Caco-2 (cell line): ENCODE data around the gene MAP2K5. TPM values are rescaled to one million over a fixed set of nuclear protein-coding genes. Genes with fewer than 3 reads are reported as not detected.

Source experiments
- BruUV-seq: library from RNA; stranded (reverse); fragments of 400-500 nt; replicated peaks from 2 replicates; lab custom pipeline; 2021; lab: Mats Ljungman, UMichigan
- CTCF ChIA-PET: fragments of 300-600 bp; sonication (Branson Sonifier 250); formaldehyde crosslinking; loops from one replicate; lab custom pipeline; 2022; ENCODE audit warnings: antibody characterized with exemption; lab: Charles Lee
- POLR2A ChIA-PET: fragments of 300-600 bp; sonication (Branson Sonifier 250); formaldehyde crosslinking; loops from one replicate; lab custom pipeline; 2022; ENCODE audit warnings: antibody characterized with exemption; lab: Charles Lee
- DNase-seq, 2 experiments: peaks; one replicate each; pipeline versions ENCODE4 v3.0.0 to v3.0.0-alpha.2; 2020 to 2022
- H3K27me3 ChIP-seq: replicated peaks from 2 replicates; pipeline ENCODE4 v1.6.0; 2011; ENCODE audit warnings: low read length; ENCODE audit not compliant: control insufficient read depth, insufficient read depth
- H3K36me3 ChIP-seq: 2 replicates; pipeline ENCODE4 v1.5.1; 2011; ENCODE audit warnings: low read length; ENCODE audit not compliant: control insufficient read depth, insufficient read depth
- H3K4me1 ChIP-seq: fragments of 250-450 bp; sonication (Bioruptor Pico); 2 replicates; pipeline ENCODE4 v1.5.1; 2020; ENCODE audit warnings: mild to moderate bottlenecking
- H3K4me3 ChIP-seq: 2 replicates; pipeline ENCODE4 v1.5.1; 2011; ENCODE audit warnings: low read depth, mild to moderate bottlenecking, control low read depth, low read length
- H3K9me3 ChIP-seq: fragments of 250-450 bp; sonication (Bioruptor Pico); 2 replicates; pipeline ENCODE4 v1.5.1; 2020; ENCODE audit warnings: mild to moderate bottlenecking, moderate library complexity
- H3K27ac Mint-ChIP-seq: one replicate; pipeline ENCODE4 v1.8.0; 2022; ENCODE audit warnings: mixed read lengths; ENCODE audit not compliant: unreplicated experiment
- H3K27me3 Mint-ChIP-seq: one replicate; pipeline ENCODE4 v1.8.0; 2022; ENCODE audit warnings: mixed read lengths; ENCODE audit not compliant: insufficient read depth, unreplicated experiment
- H3K36me3 Mint-ChIP-seq: one replicate; pipeline ENCODE4 v1.8.0; 2022; ENCODE audit warnings: mild to moderate bottlenecking, mixed read lengths; ENCODE audit not compliant: insufficient read depth, unreplicated experiment
- H3K4me1 Mint-ChIP-seq: one replicate; pipeline ENCODE4 v1.8.0; 2022; ENCODE audit warnings: low read depth, mixed read lengths; ENCODE audit not compliant: unreplicated experiment
- H3K4me3 Mint-ChIP-seq: one replicate; pipeline ENCODE4 v1.8.0; 2022; ENCODE audit warnings: mild to moderate bottlenecking, moderate library complexity, mixed read lengths; ENCODE audit not compliant: unreplicated experiment
- H3K9me3 Mint-ChIP-seq: one replicate; pipeline ENCODE4 v1.8.0; 2022; ENCODE audit warnings: mixed read lengths; ENCODE audit not compliant: unreplicated experiment
- intact Hi-C: fragments of 100-400 bp; cut with micrococcal nuclease; formaldehyde crosslinking; loops from one replicate; pipeline ENCODE4 v1.10.0; 2022; ENCODE audit not compliant: unreplicated experiment
- total RNA-seq: library from RNA; stranded (reverse); gene quantifications from 2 replicates; pipeline ENCODE4 v1.2.3, GENCODE V29; 2022
- TF ChIP-seq, protein P1 (sequence below), 2 experiments: fragments of 200-600 bp in 1 of 2; IDR thresholded peaks; 1 replicate in 1 of 2; 2 replicates in 1 of 2; pipeline versions ENCODE4 v1.5.1 to v1.8.0; 2011 to 2022; ENCODE audit warnings: antibody characterized with exemption in 1 of 2, control low read depth in 1 of 2, inconsistent platforms in 1 of 2, low read depth in 1 of 2, low read length in 1 of 2, mild to moderate bottlenecking in 1 of 2, moderate library complexity in 1 of 2; ENCODE audit not compliant: insufficient read depth in 1 of 2, severe bottlenecking in 1 of 2, unreplicated experiment in 1 of 2

The MAP2K5 gene
- total RNA-seq, 1 experiment from 2014 or later, result 12.2 TPM

DNA sequence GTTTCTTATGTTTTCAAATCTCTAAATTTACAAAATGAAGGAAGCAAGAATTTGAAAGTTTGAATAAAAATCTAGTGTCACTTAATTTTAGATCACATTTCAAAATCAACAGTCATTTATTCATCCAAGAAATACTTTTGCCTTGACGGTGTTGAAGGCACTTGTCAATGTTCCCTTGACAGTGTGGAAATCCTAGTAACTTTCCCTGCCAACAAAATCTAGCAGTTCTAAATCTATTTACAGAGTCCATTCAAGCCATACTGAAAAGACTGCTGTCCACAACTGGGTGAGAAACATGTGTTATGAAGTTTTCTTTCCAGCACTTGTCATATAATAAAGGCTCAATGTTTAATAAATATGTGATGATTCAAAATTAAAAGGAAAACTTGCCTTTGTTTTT is 8.6 kb upstream of the MAP2K5 start:
- CTCF ChIA-PET, result no interaction called here
- H3K27me3 Mint-ChIP-seq, result no peaks in the 10 kb centered on the region

DNA sequence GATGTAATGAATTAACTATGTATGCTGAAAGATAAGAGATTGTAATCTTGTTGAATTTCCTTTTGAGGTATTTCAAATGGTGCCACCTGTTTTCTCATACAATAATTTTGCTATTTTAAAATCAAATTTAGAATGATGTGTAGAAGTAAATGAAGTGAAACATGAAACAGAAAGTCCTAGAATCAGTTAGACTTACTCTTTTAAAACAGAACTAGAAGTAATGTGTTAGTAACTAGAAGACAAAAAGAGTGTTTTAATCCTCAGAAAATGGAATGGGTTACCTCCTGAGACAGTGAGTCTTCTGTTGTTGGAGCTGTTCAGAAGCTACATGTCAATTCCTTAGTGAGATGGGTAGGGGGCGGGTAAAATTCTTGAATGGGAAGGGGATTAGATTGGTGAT is 8.1 kb upstream of the MAP2K5 start:
- Histone ChIP-seq H3K36me3 (no peaks in the 10 kb centered on the region), H3K4me3 (no peak overlapping the region), H3K27me3 (no peaks in the 10 kb centered on the region), H3K9me3 (no peaks in the 10 kb centered on the region), H3K4me1 (no peaks in the 10 kb centered on the region)
- CTCF ChIA-PET, result no interaction called here
- no TSS peak for BruUV-seq
- Mint-ChIP-seq H3K27me3 (no peaks in the 10 kb centered on the region), H3K36me3 (no peaks in the 10 kb centered on the region), H3K4me3 (no peak overlapping the region), H3K9me3 (no peaks in the 10 kb centered on the region), H3K4me1 (peaks cover 4% of the 10 kb centered on the region), H3K27ac (no peak overlapping the region)
- intact Hi-C loops, result no loop called here
- POLR2A ChIA-PET, result interaction anchor here (0.6 kb wide), 1 partner anchor 14 kb away, joined by 4 read pairs; the partner anchor contains the start of gene C15orf61
- no peak for DNase-seq
- TF ChIP-seq, protein P1, sequence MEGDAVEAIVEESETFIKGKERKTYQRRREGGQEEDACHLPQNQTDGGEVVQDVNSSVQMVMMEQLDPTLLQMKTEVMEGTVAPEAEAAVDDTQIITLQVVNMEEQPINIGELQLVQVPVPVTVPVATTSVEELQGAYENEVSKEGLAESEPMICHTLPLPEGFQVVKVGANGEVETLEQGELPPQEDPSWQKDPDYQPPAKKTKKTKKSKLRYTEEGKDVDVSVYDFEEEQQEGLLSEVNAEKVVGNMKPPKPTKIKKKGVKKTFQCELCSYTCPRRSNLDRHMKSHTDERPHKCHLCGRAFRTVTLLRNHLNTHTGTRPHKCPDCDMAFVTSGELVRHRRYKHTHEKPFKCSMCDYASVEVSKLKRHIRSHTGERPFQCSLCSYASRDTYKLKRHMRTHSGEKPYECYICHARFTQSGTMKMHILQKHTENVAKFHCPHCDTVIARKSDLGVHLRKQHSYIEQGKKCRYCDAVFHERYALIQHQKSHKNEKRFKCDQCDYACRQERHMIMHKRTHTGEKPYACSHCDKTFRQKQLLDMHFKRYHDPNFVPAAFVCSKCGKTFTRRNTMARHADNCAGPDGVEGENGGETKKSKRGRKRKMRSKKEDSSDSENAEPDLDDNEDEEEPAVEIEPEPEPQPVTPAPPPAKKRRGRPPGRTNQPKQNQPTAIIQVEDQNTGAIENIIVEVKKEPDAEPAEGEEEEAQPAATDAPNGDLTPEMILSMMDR (IDR thresholded peaks at IDR 0.05; ENCODE audit: insufficient read depth in 1 of 2, low read depth in 1 of 2, low read length in 1 of 2, severe bottlenecking in 1 of 2, unreplicated experiment in 1 of 2), result no peak

More for the DNA sequence above, 8.6 kb upstream of the MAP2K5 start:
- no TSS peak for BruUV-seq
- Histone ChIP-seq H3K4me3 (no peak overlapping the region), H3K27me3 (no peaks in the 10 kb centered on the region), H3K4me1 (no peaks in the 10 kb centered on the region), H3K9me3 (no peaks in the 10 kb centered on the region), H3K36me3 (no peaks in the 10 kb centered on the region)
- no peak for DNase-seq
- no peaks in the 10 kb centered on the region for H3K36me3 Mint-ChIP-seq
- intact Hi-C loops, result no loop called here
- TF ChIP-seq, protein P1 (IDR thresholded peaks at IDR 0.05; ENCODE audit: insufficient read depth in 1 of 2, low read depth in 1 of 2, low read length in 1 of 2, severe bottlenecking in 1 of 2, unreplicated experiment in 1 of 2), result no peak
- POLR2A ChIA-PET, result interaction anchor here (0.6 kb wide), 1 partner anchor 13 kb away, joined by 4 read pairs; the partner anchor contains the start of gene C15orf61
- H3K4me1 Mint-ChIP-seq, result peaks cover 4% of the 10 kb centered on the region
- no peak overlapping the region for H3K4me3 Mint-ChIP-seq
- H3K27ac Mint-ChIP-seq, result no peak overlapping the region
- no peaks in the 10 kb centered on the region for H3K9me3 Mint-ChIP-seq

DNA sequence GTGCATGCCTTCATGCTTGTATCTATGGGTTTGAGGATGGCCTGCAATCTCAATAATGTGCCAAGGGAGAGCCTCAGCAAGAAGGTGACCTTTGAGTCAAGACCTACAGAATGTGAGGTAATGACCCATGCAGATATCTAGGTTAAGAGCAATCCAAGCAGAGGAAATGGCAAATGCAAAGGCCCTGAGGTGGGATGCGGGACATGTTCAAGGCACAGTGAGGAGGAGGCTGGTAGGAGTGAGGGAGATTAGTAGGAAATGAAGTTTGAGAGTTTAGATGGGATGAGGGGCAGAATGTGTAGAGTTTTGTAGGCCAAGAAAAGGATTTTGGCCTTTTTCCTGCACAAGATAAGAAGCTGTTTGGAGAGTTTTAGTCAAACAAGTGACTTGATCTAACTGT is 4.7 kb upstream of the MAP2K5 start:
- no peak overlapping the region for H3K4me3 ChIP-seq
- no peaks in the 10 kb centered on the region for H3K36me3 Mint-ChIP-seq
- no peaks in the 10 kb centered on the region for H3K36me3 ChIP-seq
- no peaks in the 10 kb centered on the region for H3K27me3 ChIP-seq
- H3K9me3 Mint-ChIP-seq, result no peaks in the 10 kb centered on the region
- no peaks in the 10 kb centered on the region for H3K9me3 ChIP-seq
- H3K4me3 Mint-ChIP-seq, result no peak overlapping the region
- BruUV-seq, result no TSS peak
- TF ChIP-seq, protein P1 (IDR thresholded peaks at IDR 0.05; ENCODE audit: insufficient read depth in 1 of 2, low read depth in 1 of 2, low read length in 1 of 2, severe bottlenecking in 1 of 2, unreplicated experiment in 1 of 2), result no peak
- ChIA-PET CTCF (no interaction called here), POLR2A (interaction anchor here (0.6 kb wide), 1 partner anchor 11 kb away, joined by 5 read pairs; no protein-coding TSS in a partner anchor)
- no peak overlapping the region for H3K27ac Mint-ChIP-seq
- H3K27me3 Mint-ChIP-seq, result no peaks in the 10 kb centered on the region
- DNase-seq, result no peak
- intact Hi-C loops, result no loop called here
- H3K4me1 Mint-ChIP-seq, result peaks cover 4% of the 10 kb centered on the region
- H3K4me1 ChIP-seq, result 0 out of 2 replicates have a peak, but pooled peaks cover 4% of the 10 kb centered on the region
